ENCODE results near the gene ATF7IP.

The ATF7IP gene

DNA sequence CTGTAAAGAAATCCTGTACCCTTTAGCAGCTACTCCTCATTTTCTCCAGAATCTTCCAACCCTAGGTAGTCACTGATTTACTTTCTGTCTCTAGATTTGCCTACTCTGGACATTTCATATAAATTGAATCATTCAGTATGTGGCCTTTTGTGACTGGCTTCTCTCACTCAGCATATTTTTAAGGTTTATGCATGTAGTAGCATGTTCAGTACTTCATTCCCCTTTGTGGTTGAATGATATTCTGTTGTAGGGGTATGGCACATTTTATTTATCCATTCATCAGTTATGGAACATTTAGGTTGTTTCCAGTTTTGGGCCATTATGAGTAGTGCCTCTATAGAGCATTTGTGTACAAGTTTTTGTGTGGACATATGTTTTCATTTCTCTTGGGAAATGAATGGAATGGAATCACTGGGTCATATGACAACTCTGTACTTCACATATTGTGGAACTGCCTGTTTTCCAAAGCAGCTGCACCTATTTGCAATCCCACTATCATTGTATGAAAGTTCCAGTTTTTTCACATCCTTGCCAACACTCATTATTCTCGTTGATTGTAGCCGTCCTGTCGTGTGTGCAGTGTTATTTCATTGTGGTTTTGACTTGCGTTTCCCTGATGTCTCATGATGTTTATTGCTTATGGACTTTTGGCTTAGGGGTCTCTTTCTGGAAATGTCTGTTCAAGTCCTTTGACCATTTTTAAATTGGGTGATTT, 57.2 kb downstream of the ATF7IP start:
- DNase-seq: no peak

GRCh38 chr12:14424545-14424944, 59.1 kb downstream of the ATF7IP start:
- DNase-seq: no peak

DNA sequence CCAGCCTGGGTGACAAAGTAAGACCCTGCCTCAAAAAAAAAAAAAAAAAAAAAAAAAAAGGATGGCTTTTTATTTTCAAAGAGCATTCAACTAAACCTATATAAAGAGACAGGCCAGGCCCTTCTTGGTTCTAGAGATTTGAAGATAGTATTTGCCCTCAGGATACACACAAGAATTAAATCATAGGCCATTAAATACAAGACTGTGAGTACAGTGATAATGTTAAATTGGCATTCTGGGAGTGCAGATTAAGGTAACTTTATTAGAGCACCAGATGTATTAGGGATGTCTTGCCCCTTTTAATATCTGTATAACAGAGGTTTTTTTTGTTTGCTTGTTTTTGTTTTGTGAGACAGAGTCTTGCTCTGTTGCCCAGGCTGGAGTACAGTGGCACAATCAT, 61.3 kb downstream of the ATF7IP start:
- DNase-seq: no peak

GRCh38 chr12:14427929-14428328, 62.4 kb downstream of the ATF7IP start:
- DNase-seq: no peak

GRCh38 chr12:14430394-14430986, 65.0 kb downstream of the ATF7IP start:
- DNase-seq: no peak

- DNase-seq: no peak
Observed at GRCh38 chr12:14431975-14432374, 66.5 kb downstream of the ATF7IP start.

DNA sequence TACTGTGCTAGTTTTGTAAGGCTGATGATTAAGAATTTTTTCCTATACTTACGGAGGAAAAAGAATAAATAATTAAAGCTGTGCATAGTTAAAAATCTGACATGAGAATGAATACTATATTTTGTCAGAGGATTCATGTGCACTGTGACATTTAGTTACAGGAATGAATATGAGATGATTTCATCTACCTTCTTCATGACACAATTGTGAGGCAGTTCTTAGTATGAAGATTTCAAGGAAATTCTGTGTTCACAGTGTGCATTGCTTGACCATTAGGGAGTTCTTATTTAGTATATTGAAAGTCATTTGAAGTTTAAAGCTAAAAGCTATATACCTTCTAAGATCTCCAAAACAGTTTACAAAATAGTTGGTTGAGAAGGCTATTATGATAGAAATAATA, 70.1 kb downstream of the ATF7IP start:
- DNase-seq: no peak

- peak; percentile 51 for DNase-seq
Observed at GRCh38 chr12:14442221-14442881, 76.9 kb downstream of the ATF7IP start.

DNA sequence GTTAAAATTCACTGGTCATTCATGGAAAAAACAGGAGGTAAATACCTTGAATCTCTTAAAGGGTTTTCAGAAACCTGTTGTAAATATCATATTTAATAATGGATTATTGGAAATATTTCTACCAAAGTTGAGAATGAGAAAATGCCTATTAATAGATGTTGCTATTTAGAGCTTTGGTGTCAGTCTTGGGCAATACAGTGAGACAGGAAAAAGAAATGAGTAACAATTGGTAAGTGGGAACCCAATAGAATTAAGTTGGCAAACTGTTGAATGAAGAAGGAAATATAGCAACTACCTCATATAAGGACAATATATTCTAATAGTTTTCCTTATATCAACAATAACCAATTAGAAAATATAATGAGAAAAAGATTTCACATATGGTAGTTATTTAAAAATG, 78.0 kb downstream of the ATF7IP start:
- DNase-seq: no peak

DNA sequence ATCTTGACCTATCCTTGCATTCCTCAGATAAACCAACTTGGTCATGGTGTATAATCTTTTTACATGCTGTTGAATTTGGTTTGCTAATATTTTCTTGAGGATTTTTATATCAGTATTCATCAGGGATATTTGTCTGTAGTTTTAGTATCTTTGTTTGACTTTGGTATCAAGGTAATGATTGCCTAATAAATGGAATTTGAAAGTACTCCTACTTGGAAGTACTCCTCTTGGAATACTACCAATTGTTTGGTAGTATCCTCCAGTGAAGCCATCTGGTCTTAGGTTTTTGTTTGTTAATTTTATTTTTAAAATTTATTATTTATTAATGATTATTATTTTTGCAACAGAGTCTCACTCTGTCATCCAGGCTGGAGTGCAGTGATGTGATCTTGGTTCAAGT, 85.0 kb downstream of the ATF7IP start:
- DNase-seq: no peak

GRCh38 chr12:14452336-14452735, 86.9 kb downstream of the ATF7IP start:
- no peak for DNase-seq

DNA sequence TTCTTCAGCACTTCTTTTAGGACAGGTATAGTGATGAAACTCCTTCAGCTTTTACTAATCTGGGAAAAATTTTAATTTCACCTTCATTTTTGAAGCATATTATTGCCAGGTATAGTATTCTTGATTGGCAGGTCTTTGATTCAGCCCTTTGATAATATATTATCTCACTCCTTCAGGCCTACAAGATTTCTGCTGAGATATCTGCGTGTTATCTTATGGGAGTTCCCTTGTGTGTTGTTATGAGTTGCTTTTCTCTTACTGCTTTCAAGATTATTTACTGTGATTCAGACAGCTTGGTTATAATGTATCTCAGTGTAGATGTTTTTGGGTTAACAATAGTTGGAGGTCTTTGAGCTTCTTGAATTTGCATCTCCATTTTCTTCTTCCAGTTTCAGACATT, 87.4 kb downstream of the ATF7IP start:
- DNase-seq: no peak

- DNase-seq: no peak
Observed at GRCh38 chr12:14454098-14454907, 88.8 kb downstream of the ATF7IP start.

DNA sequence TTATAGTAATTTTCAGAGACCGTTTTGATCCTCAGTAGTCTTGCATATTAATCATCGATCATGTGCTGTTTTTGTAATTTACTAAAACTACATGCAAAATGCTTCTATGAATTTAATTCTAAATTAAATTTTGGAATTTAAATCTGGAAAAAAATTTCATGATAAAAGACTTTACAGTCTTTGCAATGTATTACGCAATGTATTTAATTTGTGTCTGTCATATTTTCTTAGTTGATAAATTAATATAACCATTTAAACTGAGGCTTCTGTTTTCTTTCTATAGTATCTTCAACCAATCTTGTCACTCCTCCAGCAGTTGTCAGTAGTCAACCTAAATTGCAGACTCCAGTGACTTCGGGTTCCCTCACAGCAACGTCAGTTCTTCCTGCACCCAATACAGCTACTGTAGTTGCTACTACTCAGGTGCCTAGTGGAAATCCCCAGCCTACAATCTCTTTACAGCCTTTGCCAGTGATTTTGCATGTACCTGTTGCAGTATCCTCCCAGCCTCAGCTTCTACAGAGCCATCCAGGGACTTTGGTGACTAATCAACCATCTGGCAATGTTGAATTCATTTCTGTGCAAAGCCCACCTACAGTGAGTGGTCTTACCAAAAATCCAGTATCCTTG, 94.8 kb downstream of the ATF7IP start:
- no peak for DNase-seq

- no peak for DNase-seq
Observed at GRCh38 chr12:14471497-14471896, 106.0 kb downstream of the ATF7IP start.

DNA sequence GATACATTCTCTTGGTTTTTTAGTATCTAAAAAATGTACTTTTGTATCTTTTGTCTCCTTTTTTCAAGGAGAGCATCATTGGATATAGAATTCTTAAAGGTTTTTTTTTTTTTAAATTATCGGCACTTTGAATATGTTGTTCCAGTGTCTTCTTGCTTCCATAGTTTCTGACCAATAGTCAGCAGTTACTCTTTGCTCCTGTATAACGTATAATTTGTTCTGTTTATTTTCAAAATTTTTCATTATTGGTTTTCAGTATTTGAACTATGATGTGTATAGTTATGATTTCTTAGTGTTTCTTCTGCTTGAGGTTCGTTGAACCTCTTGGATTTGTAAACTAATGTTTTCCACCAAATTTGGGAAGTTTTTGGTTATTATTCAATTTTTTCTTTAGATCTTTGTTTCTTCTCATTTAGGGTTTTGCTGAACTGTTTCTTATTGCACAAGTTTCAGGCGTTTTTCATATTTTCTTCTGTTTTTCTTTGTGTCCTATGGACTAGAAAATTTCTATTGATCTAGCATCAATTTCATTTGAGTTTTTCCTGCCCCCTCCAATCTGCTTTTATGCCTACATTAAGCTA, 108.3 kb downstream of the ATF7IP start:
- DNase-seq: no peak

DNA sequence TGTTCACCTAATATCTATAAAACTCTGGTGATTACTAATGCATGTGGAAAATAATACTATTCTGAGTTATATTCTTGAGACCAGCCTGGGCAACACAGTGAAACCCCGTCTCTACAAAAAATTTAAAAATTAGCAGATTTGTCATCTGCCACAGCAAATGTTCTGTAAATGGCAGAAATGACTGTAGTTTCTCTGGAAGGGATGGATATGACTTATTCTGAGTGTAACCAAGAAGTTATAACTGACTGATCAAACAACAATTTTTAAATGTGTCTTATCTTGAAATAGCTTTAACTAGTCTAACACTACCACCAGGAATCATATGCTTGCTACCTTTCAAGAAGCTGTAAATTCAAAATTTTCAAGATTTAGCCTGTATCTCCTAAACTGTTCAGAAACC, 113.5 kb downstream of the ATF7IP start:
- DNase-seq: no peak

DNA sequence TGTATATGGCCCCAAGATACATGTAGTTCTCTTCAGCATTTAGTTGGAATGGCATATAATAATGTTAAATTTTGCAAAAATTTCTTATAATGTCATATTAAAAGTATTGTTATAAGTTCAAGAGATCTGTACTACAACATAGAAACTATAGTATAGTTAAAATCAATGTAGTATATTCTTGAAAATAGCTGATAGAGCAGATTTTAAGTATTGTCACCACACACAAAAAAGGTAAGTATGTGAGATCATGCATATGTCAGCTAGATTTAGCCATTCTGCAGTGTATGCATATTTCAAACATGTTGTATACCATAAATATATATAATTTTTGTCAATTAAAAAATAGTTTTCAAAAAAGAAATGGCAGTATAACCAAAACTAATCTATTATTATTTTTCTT, 115.7 kb downstream of the ATF7IP start:
- DNase-seq: no peak

DNA sequence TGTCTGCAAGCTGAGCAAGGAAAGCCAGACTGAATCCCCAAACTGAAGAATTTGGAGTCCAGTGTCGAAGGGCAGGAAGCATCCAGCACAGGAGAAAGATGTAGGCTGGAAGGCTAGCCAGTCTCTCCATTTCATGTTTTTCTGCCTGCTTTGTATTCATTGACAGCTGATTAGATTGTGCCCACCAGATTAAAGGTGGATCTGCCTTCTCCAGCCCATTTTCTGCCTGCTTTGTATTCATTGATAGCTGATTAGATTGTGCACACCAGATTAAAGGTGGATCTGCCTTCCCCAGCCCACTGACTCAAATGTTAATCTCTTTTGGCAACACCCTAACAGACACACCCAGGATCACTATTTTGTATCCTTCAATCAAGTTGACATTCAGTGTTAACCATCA, 116.9 kb downstream of the ATF7IP start:
- DNase-seq: no peak

- DNase-seq: no peak
Observed at GRCh38 chr12:14482886-14483285, 117.4 kb downstream of the ATF7IP start.

- DNase-seq: no peak
Observed at GRCh38 chr12:14495326-14495725, 129.8 kb downstream of the ATF7IP start.
